Measurements from ENCODE around the gene TENM4. TPM values are rescaled to one million over a fixed set of nuclear protein-coding genes. Genes with fewer than 3 reads are reported as not detected.

Gene TENM4
- total and polyA plus RNA-seq, 11 donors = 0.08 to 6.4 (median 1.0) TPM

GRCh38 chr11:79221444-79222130 is 219.2 kb downstream of the TENM4 start:
- DNase-seq (no peak), ATAC-seq (no peak)
- no peaks in the 10 kb centered on the region for H3K36me3 ChIP-seq
- intact Hi-C loops (cut with DNase I) = no loop called here
- no peak overlapping the region for H3K27ac ChIP-seq
- peaks cover 0 to 7% (median 0%) of the 10 kb centered on the region in 12 donors for H3K9me3 ChIP-seq
- TF ChIP-seq POLR2A (IDR thresholded peaks at IDR 0.05) = no peak
- TF ChIP-seq, protein P1, sequence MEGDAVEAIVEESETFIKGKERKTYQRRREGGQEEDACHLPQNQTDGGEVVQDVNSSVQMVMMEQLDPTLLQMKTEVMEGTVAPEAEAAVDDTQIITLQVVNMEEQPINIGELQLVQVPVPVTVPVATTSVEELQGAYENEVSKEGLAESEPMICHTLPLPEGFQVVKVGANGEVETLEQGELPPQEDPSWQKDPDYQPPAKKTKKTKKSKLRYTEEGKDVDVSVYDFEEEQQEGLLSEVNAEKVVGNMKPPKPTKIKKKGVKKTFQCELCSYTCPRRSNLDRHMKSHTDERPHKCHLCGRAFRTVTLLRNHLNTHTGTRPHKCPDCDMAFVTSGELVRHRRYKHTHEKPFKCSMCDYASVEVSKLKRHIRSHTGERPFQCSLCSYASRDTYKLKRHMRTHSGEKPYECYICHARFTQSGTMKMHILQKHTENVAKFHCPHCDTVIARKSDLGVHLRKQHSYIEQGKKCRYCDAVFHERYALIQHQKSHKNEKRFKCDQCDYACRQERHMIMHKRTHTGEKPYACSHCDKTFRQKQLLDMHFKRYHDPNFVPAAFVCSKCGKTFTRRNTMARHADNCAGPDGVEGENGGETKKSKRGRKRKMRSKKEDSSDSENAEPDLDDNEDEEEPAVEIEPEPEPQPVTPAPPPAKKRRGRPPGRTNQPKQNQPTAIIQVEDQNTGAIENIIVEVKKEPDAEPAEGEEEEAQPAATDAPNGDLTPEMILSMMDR (IDR thresholded peaks at IDR 0.05) = no peak
- H3K27me3 ChIP-seq = no peaks in the 10 kb centered on the region
- WGBS, 4 donors = 84 to 88% (median 87%) methylated on average over 10 of the region's 10 CpGs
- no peak overlapping the region for H3K4me3 ChIP-seq
- no peaks in the 10 kb centered on the region for H3K4me1 ChIP-seq

GRCh38 chr11:79220171-79220570 is 220.7 kb downstream of the TENM4 start:
- TF ChIP-seq, protein P1 (IDR thresholded peaks at IDR 0.05) = no peak
- no peak for TF ChIP-seq POLR2A (IDR thresholded peaks at IDR 0.05)
- peaks cover 0 to 7% (median 0%) of the 10 kb centered on the region in 12 donors for H3K9me3 ChIP-seq
- no peaks in the 10 kb centered on the region for H3K4me1 ChIP-seq
- H3K27ac ChIP-seq = no peak overlapping the region
- intact Hi-C loops (cut with DNase I) = no loop called here
- DNase-seq (no peak), ATAC-seq (no peak)
- H3K27me3 ChIP-seq = no peaks in the 10 kb centered on the region
- H3K4me3 ChIP-seq = no peak overlapping the region
- 86 to 95% (median 92%) methylated on average over 3 of the region's 3 CpGs for WGBS, 4 donors
- H3K36me3 ChIP-seq = no peaks in the 10 kb centered on the region

GRCh38 chr11:79219186-79220045 is 221.4 kb downstream of the TENM4 start:
- Histone ChIP-seq H3K4me3 (no peak overlapping the region), H3K27me3 (no peaks in the 10 kb centered on the region), H3K27ac (no peak overlapping the region), H3K36me3 (no peaks in the 10 kb centered on the region), H3K9me3 (peaks cover 0 to 7% (median 0%) of the 10 kb centered on the region in 12 donors), H3K4me1 (no peaks in the 10 kb centered on the region)
- intact Hi-C loops (cut with DNase I) = no loop called here
- whole genome bisulfite sequencing, 4 donors = 77 to 92% (median 81%) methylated on average over 6 of the region's 6 CpGs
- DNase-seq (no peak), ATAC-seq (no peak)
- TF ChIP-seq, protein P1 (IDR thresholded peaks at IDR 0.05) = no peak

DNA sequence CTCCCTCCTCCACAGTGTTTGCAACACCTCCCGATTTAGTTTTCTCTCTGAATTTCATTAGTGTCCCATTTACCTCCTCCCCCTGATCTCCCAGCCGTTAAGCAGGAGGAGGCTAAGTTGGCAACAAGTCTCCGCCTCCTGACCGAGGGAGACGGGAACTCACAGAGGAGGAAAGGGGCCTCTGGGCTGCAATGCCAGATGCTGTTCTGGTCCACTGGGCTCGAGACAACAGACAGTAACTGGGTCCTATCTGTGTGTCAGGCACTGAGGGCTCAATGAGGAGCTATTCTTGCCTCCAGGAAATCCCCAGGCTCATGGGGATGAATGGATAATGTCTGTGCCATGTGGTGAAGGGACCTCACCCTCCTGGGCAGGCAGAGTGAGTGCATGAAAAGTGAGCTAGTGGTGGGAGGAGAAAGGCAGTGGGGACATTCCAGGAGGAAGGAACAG is 228.1 kb downstream of the TENM4 start:
- ATAC-seq = no peak

More for the DNA sequence above, 228.1 kb downstream of the TENM4 start:
- no peak overlapping the region for H3K27ac ChIP-seq
- no peaks in the 10 kb centered on the region for H3K36me3 ChIP-seq
- WGBS, 4 donors = 47 to 56% (median 51%) methylated on average over 6 of the region's 6 CpGs
- intact Hi-C loops (cut with DNase I) = no loop called here
- no peak for TF ChIP-seq POLR2A (IDR thresholded peaks at IDR 0.05)
- TF ChIP-seq, protein P1 (IDR thresholded peaks at IDR 0.05) = no peak
- H3K4me1 ChIP-seq = no peaks in the 10 kb centered on the region
- no peaks in the 10 kb centered on the region for H3K9me3 ChIP-seq
- no peak overlapping the region for H3K4me3 ChIP-seq
- no peaks in the 10 kb centered on the region for H3K27me3 ChIP-seq
- DNase-seq = no peak

All from heart left ventricle (tissue), 16 donors.